Measurements from ENCODE around the gene SYT3.
A peak's percentile ranks its signal among the peaks of the same experiment; 100 is the strongest.

The SYT3 gene

DNA sequence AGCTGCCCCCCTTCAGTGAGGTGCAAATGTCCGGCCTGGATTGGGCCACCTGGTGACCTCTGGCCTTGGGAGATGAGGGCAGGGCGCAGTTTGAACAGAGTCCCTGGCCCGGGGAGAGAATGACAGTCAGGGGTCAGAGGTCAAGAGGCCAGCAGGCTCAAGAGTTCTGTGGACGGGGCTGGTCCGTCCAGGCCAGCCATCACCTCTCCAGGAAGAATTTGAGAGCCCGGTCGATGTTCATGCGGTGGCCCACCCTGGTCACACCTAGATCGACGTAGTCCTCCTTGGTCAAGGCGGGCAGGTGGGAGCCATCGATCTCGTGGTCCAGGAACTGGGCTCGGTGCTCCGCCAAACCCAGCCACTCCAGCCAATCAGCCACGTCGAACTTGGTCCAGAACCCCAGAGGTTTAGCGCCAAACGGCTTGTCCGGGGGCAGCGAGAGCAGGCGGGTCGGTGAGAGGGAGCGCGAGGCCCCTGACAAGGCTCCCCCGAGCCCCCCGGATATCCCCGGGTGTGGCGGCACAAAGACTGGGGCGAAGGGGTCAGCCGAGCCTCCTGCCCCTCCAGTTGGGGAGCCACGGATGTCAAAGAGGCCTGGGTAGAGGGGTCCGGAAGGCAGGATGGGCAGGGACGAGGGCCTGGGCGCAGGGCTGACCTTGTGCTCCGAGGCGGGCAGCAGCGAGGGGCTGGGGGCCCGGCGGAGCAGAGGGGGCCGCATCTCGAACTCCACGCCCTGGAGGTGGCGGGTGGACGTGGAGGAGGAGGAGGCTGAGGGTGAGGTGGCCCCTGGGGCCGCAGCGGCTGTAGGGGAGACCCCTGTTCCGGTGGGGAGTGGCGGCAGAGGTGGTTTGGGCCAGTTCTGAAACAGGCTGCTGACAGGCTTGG is 22.3 kb upstream of the SYT3 start:
- DNase-seq, result no peak

DNA sequence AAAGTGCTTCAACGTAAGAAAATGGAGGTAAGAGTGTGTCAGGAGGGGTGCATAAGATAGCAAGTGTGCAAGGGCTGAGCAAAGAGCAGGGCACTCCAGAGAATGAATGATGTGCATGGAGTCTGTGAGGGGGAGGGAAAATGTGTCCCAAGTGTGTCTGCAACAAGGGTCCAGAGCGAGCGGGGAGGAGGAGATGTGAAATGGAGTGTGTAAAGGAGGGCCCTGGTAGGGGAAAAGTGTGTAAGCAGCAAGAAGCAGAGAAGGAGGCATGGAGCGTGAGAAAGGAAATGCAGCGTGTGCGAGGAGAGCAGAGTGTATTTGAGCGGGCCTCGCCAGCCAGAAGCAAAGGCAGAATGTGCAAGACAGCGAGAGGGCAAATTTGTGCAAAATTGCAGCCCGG is 21.3 kb upstream of the SYT3 start:
- DNase-seq, result no peak

GRCh38 chr19:50660088-50660366 is 20.3 kb upstream of the SYT3 start:
- no peak for DNase-seq

DNA sequence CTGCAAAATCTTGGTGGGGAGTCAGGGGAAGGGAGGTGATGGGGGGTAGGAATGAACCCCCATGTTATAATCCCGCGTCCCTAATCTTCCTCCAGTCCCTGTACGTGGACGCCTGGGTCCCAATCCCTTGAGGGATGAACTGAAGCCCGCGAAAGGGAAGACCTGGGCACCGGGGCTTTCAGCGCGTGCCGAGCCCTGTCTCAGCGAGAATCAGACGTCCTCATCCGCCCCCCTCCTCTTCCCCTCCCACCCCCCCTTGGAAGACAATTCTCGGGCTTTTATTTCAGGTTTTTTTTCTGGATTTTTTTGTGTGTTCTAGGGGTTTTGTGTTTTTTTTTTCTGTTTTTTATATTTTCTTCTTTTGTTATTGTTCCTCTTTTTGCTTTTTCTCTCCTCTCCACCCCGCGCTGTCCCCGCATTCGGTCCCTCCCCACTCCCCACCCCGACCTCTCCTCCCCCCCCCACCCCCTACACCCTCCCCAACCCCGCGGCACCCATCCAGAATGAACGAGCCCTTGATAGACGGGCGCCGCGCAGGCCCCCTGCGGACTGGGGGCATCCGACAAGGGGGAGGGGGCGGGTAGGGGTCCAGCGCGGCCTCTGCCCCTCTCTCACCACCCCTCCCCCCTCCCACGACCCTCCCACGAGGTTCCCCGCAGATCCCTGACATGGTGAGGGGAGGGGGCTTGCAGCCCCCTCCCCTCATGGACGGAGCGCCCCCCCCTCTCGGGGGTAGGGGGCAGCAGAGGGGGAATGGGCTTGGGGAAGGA is 19.8 kb upstream of the SYT3 start:
- no peak for DNase-seq

GRCh38 chr19:50658441-50659317 is 19.0 kb upstream of the SYT3 start:
- no peak for DNase-seq

- DNase-seq, result peak; percentile 44
These were observed 18.2 kb upstream of the SYT3 start for GRCh38 chr19:50657712-50658440.

- DNase-seq, result no peak
These were observed 17.6 kb upstream of the SYT3 start for GRCh38 chr19:50657222-50657669.

DNA sequence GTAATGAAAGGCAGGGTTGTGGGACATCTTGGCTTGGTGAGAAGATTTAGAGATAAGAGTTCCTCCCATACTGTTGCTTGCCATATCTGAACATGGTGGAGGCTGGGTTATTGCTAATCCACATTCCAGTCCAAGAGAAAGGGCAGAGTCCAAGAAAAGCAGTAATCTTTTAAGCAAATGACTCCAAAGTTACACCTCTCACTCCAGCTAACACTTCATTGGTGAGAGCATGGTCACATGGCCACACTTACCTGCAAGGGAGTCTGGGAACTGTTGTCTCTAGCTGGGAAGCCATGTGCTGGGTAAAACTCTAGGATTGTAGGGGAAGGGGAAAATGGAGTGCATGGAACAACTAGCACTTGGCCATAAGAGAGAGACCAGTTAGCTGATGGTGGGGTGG is 15.2 kb upstream of the SYT3 start:
- DNase-seq, result no peak

GRCh38 chr19:50652722-50653121 is 13.0 kb upstream of the SYT3 start:
- no peak for DNase-seq

- no peak for DNase-seq
These were observed 11.5 kb upstream of the SYT3 start for GRCh38 chr19:50651174-50651573.

- DNase-seq, result no peak
These were observed 10.0 kb upstream of the SYT3 start, which contains the start of gene C19orf81 for GRCh38 chr19:50649433-50650391. Gene C19orf81, plus strand, starts transcription at chr19:50649445. Its CDS starts 0 bp downstream, at chr19:50649445.

GRCh38 chr19:50648659-50649058 is 9.0 kb upstream of the SYT3 start:
- no peak for DNase-seq

- DNase-seq, result no peak
These were observed 8.4 kb upstream of the SYT3 start for GRCh38 chr19:50647879-50648615.

- DNase-seq, result no peak
These were observed 6.6 kb upstream of the SYT3 start for GRCh38 chr19:50646074-50646807.

GRCh38 chr19:50645107-50645506 is 5.4 kb upstream of the SYT3 start:
- DNase-seq, result no peak

GRCh38 chr19:50644315-50644915 is 4.7 kb upstream of the SYT3 start:
- no peak for DNase-seq

DNA sequence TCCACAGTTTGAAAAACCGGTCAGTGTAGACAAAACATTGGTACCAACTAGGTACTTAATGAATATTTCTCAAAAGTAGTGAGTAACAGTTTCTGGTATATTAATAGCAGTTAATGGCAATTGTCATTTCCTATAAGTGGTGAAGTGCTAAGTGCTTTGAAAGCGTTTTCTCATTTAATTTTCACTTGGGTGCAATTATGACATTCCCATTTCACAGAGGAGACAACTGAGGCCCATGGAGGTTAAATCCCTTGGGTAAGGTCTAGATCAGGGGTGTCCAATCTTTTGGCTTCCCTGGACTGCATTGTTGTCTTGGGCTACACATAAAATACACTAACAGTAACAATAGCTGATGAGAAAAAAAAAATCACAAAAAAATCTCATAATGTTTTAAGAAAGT is 687 bp upstream of the SYT3 start:
- no peak for DNase-seq

DNA sequence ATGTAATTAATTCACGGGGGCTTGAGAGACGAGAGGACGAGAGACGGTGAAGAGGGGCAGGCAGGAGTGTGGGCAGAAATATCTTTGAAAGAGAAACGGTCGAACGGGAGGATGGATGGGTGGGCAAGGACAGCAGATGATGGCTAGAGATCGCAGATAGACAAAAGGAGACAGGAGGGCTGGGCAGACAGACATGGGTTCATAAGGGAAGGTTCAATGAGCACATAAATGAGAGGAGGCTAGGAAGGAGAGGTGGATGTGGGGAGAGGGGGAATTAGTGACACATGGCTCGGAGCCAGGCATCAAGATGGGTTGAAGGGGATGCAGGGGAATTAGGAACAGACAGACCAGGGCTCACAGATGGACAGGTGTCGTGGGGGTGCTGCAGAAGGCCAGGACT is 1.1 kb downstream of the SYT3 start:
- DNase-seq, result no peak
